K562 (cell line): ENCODE measurements around the gene NAA15. TPM values are rescaled to one million over a fixed set of nuclear protein-coding genes. Genes with fewer than 3 reads are reported as not detected.

ENCODE experiments used
- ATAC-seq: fragments of 200-7000 bp; cut with Tn5 transposase; 3 replicates; pipeline ENCODE4 v1.9.1; 2020; ENCODE audit warnings: moderate library complexity
- BruUV-seq: library from RNA; stranded (reverse); fragments of 400-500 nt; replicated peaks from 2 replicates; lab custom pipeline; 2021; lab: Mats Ljungman, UMichigan
- CTCF ChIA-PET: fragments of 300-600 bp; formaldehyde crosslinking; extraction: SDS; loops from one replicate; lab custom pipeline; 2021; ENCODE audit warnings: low intra/inter-chr PET ratio; lab: Yijun Ruan, JAX
- POLR2A ChIA-PET: fragments of 300-600, 350-650 bp; sonication (Branson Sonifier 250); formaldehyde crosslinking; extraction: SDS; loops from one replicate; lab custom pipeline; 2021; ENCODE audit warnings: antibody characterized with exemption, inconsistent platforms; lab: Yijun Ruan, JAX
- DNase-seq, 4 experiments: peaks; one replicate each; pipeline versions ENCODE4 v3.0.0 to v3.0.0-alpha.2; 2011 to 2018; ENCODE audit warnings: low spot score in 3 of 4, mixed read lengths in 3 of 4; ENCODE audit errors: extremely low read depth in 1 of 4
- FAIRE-seq: peaks from 2 replicates; lab custom pipeline; 2011; peaks lifted over from hg19 to GRCh38; lab: Jason Lieb, UNC
- H2AFZ ChIP-seq: 2 replicates; pipeline ENCODE4 v1.6.0; 2011; ENCODE audit warnings: low read depth, low read length, control low read depth, inconsistent platforms
- H3K27ac ChIP-seq: fragments of 200-600 bp; 3 replicates; pipeline ENCODE4 v1.8.0; 2011; ENCODE audit warnings: low read depth, mild to moderate bottlenecking, control low read depth, inconsistent platforms, low read length, moderate library complexity, mixed read lengths; ENCODE audit errors: extremely low read depth
- H3K27me3 ChIP-seq, 2 experiments: fragments of 300-600 bp in 1 of 2; 2 replicates in 1 of 2; 3 replicates in 1 of 2; pipeline versions ENCODE4 v1.6.0 to v1.8.0; 2011; ENCODE audit warnings: inconsistent platforms in 2 of 2, low read length in 2 of 2, mild to moderate bottlenecking in 1 of 2, mixed read lengths in 1 of 2, moderate library complexity in 1 of 2; ENCODE audit not compliant: control insufficient read depth in 2 of 2, insufficient read depth in 2 of 2
- H3K36me3 ChIP-seq: fragments of 300-600 bp; 3 replicates; pipeline ENCODE4 v1.8.0; 2011; ENCODE audit warnings: mild to moderate bottlenecking, low read length, inconsistent platforms; ENCODE audit not compliant: control insufficient read depth, insufficient read depth
- H3K4me1 ChIP-seq, 2 experiments: fragments of 200-600 bp in 1 of 2; replicated peaks in 1 of 2; 2 replicates in 1 of 2; 3 replicates in 1 of 2; pipeline versions ENCODE4 v1.5.1 to v1.8.0; 2011; ENCODE audit warnings: inconsistent platforms in 2 of 2, low read length in 2 of 2, mild to moderate bottlenecking in 1 of 2, mixed read lengths in 1 of 2, moderate library complexity in 1 of 2; ENCODE audit not compliant: control insufficient read depth in 2 of 2, insufficient read depth in 2 of 2
- H3K4me2 ChIP-seq: 2 replicates; pipeline ENCODE4 v1.6.1; 2011; ENCODE audit warnings: low read length, control low read depth, inconsistent platforms, mixed read lengths; ENCODE audit not compliant: insufficient read depth
- H3K4me3 ChIP-seq: fragments of 200-600 bp; sonication (generic), shearing (Covaris generic); 2 replicates; pipeline ENCODE4 v1.5.1; 2016; ENCODE audit warnings: control low read depth, inconsistent platforms
- H3K79me2 ChIP-seq: fragments of 200-600 bp; 3 replicates; pipeline ENCODE4 v1.8.0; 2011; ENCODE audit warnings: low read length, inconsistent platforms; ENCODE audit not compliant: control insufficient read depth, insufficient read depth
- H3K9ac ChIP-seq, 2 experiments: 2 replicates each; pipeline versions ENCODE4 v1.6.0 to v1.6.1; 2011; ENCODE audit warnings: low read depth in 2 of 2, low read length in 2 of 2, control low read depth in 1 of 2, inconsistent platforms in 1 of 2, mild to moderate bottlenecking in 1 of 2, mixed read lengths in 1 of 2; ENCODE audit not compliant: insufficient read depth in 1 of 2
- H3K9me1 ChIP-seq: one replicate; pipeline ENCODE4 v1.6.0; 2011; ENCODE audit warnings: inconsistent platforms, mild to moderate bottlenecking, low read length, moderate library complexity; ENCODE audit not compliant: control insufficient read depth, insufficient read depth
- H3K9me3 ChIP-seq: replicated peaks from 2 replicates; pipeline ENCODE4 v1.5.1; 2011; ENCODE audit warnings: low read depth, low read length, inconsistent platforms; ENCODE audit not compliant: control insufficient read depth, insufficient read depth
- H4K20me1 ChIP-seq: replicated peaks from 2 replicates; pipeline ENCODE4 v1.6.1; 2011; ENCODE audit warnings: low read length, inconsistent platforms, mixed read lengths; ENCODE audit not compliant: control insufficient read depth, insufficient read depth
- AFF1 ChIP-seq, 2 experiments: fragments of 450-650 bp; IDR thresholded peaks; 2 replicates each; pipeline ENCODE4 v1.6.1; 2018; ENCODE audit warnings: mild to moderate bottlenecking in 2 of 2, low read depth in 1 of 2; ENCODE audit not compliant: partially characterized antibody in 2 of 2
- DPF2 ChIP-seq: fragments of 450-650 bp; IDR thresholded peaks from 2 replicates; pipeline ENCODE4 v1.6.1; 2016
- LEF1 ChIP-seq: fragments of 450-650 bp; IDR thresholded peaks from 2 replicates; pipeline ENCODE4 v1.6.1; 2016; ENCODE audit warnings: mild to moderate bottlenecking
- PRPF4 ChIP-seq: fragments of 200-400 bp; formaldehyde crosslinking; IDR thresholded peaks from one replicate; pipeline ENCODE4 v1.6.1; 2017; ENCODE audit warnings: low read length, low read depth, mild to moderate bottlenecking; ENCODE audit not compliant: insufficient read depth, poor library complexity, severe bottlenecking
- SOX6 ChIP-seq: fragments of 450-650 bp; IDR thresholded peaks from 2 replicates; pipeline ENCODE4 v1.6.1; 2014; ENCODE audit warnings: mild to moderate bottlenecking
- ZBTB26 ChIP-seq: fragments of 450-650 bp; formaldehyde crosslinking; IDR thresholded peaks from 2 replicates; pipeline ENCODE4 v1.4.0; 2022; ENCODE audit warnings: missing genetic modification characterization
- ZC3H8 ChIP-seq: fragments of 450-650 bp; IDR thresholded peaks from 2 replicates; pipeline ENCODE4 v1.6.1; 2017
- WGBS: fragments of 100-300 bp; shearing (Covaris generic); methylation state at CpG from one replicate; pipeline ENCODE4 v1.1.6; 2016; ENCODE audit warnings: low coverage, mixed read lengths; ENCODE audit not compliant: insufficient coverage; ENCODE audit errors: missing lambda C conversion rate; 5-methylcytosine and 5-hydroxymethylcytosine counted together
- in situ Hi-C: fragments of 300-500 bp; cut with MboI; formaldehyde crosslinking; loops from 4 replicates; pipeline ENCODE4 v1.15.0; 2018; ENCODE audit warnings: inconsistent platforms, mixed read lengths
- intact Hi-C: fragments of 100-400 bp; cut with micrococcal nuclease; formaldehyde crosslinking; loops from 2 replicates; pipeline ENCODE4 v1.14.2; 2022
- polyA plus RNA-seq, 8 experiments: library from polyadenylated mRNA; depleted of rRNA in 4 of 8; stranded (reverse) in 5 of 8; unstranded in 3 of 8; fragments of >200 nt; fragmentation: Nextera tagmentation in 2 of 8; fragmentation: Illumina TruSeq in 1 of 8; extraction: Ambion mirVana in 2 of 8; extraction: Trizol in 1 of 8; gene quantifications; 2 replicates each; pipeline versions ENCODE4 v1.2.1 to v1.2.3, GENCODE V29; 2011 to 2014; ENCODE audit warnings: inconsistent platforms in 1 of 8, missing spikeins in 1 of 8
- total RNA-seq, 7 experiments: library from RNA; depleted of rRNA in 6 of 7; stranded (reverse); fragments of >200 nt in 6 of 7; fragmentation: Illumina TruSeq in 2 of 7; extraction: Trizol in 2 of 7; gene quantifications; 2 replicates each; pipeline versions ENCODE4 v1.2.1 to v1.2.3, GENCODE V29; 2011 to 2021; ENCODE audit warnings: low replicate concordance in 1 of 7

NAA15 gene
- total and polyA plus RNA-seq, 9 of the 15 experiments (the other 6 are each of a cell fraction or from before 2014, with no cell fraction given), result 37.8 to 117 (median 63.2) TPM

- TF ChIP-seq SOX6, result 0 out of 2 replicates have a peak, but pooled peaks have one; percentile 20
Measured at GRCh38 chr4:139315221-139315675, 13.9 kb downstream of the NAA15 start (continued).

- 24% methylated on average over 2 of the region's 2 CpGs for WGBS
- no peak overlapping the region for H3K4me3 ChIP-seq
- no peak overlapping the region for H3K9ac ChIP-seq
- H4K20me1 ChIP-seq, result no peaks in the 10 kb centered on the region; the same call in 1 of the 2 replicates
- BruUV-seq, result no TSS peak
- FAIRE-seq, result peak; percentile 57
- no peak overlapping the region for H2AFZ ChIP-seq
- ChIA-PET CTCF (no interaction called here), POLR2A (no interaction called here)
- DNase-seq, result peak in 2 of 4 experiments; percentile 21 to 52
- peak; percentile 65 for ATAC-seq
- peaks cover 100% of the 10 kb centered on the region for H3K79me2 ChIP-seq
- in situ Hi-C loops (no loop called here), intact Hi-C loops (no loop called here)
- H3K9me1 ChIP-seq, result no peaks in the 10 kb centered on the region
- H3K36me3 ChIP-seq, result peaks cover 35% of the 10 kb centered on the region
- H3K9me3 ChIP-seq, result peaks cover 3% of the 10 kb centered on the region; the same call in 1 of the 2 replicates
- H3K27me3 ChIP-seq, result no peaks in the 10 kb centered on the region
- H3K4me2 ChIP-seq, result peak overlapping the region; percentile 33
- peak overlapping the region; percentile 55; the same call in 1 of the 3 replicates for H3K27ac ChIP-seq
- H3K4me1 ChIP-seq, result peaks cover 11 to 12% of the 10 kb centered on the region in 2 experiments; a peak in 4 of 5 replicates
- TF ChIP-seq ZBTB26 (no peak), AFF1 (IDR thresholded peaks at IDR 0.05; ENCODE audit: low read depth in 1 of 2, partially characterized antibody in 2 of 2) (peak in 1 of 2 experiments; percentile 25), PRPF4 (no peak), DPF2 (peak; percentile 38; the same call in 1 of the 2 replicates), LEF1 (peak; percentile 87), ZC3H8 (no peak)
Measured at GRCh38 chr4:139316733-139317132, 15.4 kb downstream of the NAA15 start.
